CD4-positive, alpha-beta T cell treated with Interleukin-15 for 4 hours (primary cell): ENCODE data around the gene PPT2.
"Not testable (repeated sequence)": the region's sequence is repeated elsewhere in the genome, so short reads cannot be mapped to it uniquely, and the experiment has no call there.

Source experiments
- DNase-seq: peaks from one replicate; pipeline ENCODE4 v3.0.0-alpha.2; 2020; ENCODE audit warnings: low spot score

PPT2 gene

GRCh38 chr6:32189742-32190053 is 35.8 kb downstream of the PPT2 start:
- DNase-seq = no peak

GRCh38 chr6:32190054-32190851 is 36.3 kb downstream of the PPT2 start, which contains the start of gene PBX2:
Gene PBX2 (minus strand): TSS chr6:32190202. CDS start chr6:32189915, 287 bp downstream.
- DNase-seq = peak; percentile 84

GRCh38 chr6:32190911-32191677 is 37.2 kb downstream of the PPT2 start:
- DNase-seq = no peak

DNA sequence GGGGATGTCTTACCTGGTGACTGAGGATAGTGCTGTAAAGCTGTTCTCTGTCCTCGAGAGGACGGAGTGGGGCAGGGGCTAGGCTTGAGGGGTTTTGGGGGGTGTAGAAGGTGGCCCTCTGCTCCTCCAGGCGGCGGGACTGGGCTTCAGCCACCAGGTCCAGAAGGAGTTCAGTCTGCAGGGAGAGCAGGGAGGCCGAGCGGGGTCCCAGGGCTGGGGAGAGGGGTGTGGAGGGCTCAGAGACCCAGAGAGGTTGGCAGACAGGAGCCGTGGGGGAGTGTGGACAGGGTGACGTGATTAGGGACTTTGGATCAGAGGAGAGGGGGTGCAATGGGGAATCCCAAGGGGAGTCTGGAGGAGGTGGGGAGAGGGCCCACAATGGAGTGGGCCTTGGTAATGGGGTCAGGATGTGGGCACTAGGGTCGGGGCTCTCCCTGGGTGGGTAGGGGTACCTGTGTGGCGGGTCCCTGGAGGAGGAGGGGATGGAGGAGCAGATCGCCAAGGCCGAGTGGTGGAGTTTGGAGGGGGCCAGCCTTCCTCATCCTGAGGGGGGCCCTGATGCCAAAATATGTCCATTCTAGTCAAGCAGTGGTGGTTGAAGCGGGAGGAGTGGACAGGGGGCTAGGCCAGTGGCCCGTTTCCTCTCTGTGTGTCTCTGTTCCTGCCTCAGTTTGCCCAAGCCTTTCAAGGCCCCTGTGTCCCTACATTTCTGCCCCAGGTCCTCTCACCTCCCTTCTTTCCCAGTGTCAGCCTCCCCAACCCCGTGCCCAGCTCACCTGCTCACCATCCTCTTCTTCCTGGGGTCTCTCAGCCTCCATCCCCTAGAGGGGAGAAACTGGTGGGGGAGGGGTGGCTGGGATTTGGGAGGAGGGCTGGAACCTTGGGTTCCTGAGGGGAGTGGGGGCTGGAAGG is 38.0 kb downstream of the PPT2 start:
- no peak for DNase-seq

DNA sequence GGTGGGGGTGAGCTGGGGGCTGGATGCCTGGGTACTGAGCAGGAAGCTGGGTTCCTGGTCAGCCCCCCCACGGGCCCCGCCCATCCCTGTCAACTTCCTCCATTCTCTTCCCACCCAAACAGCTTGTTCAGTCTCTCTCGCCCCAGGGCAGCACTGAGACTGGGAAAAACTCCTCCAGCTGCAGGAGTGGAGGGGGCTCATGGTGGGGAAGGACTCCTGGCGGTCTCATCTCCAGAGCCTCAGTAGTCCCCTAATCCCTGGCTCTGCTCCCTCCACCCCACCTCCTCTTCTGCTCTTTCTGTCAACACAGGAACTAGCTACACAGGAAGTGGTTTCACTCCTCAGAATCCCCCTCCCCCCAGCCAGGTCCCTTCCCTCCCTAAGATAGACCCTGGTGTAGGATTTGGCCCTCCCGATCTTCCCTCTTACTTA is 38.7 kb downstream of the PPT2 start, which contains the start of gene GPSM3:
Gene GPSM3 (minus strand): TSS at position 36 of the 432 bp plus-strand sequence. CDS start 130 bp downstream, outside the sequence.
- DNase-seq = peak; percentile 55

- not testable (repeated sequence) for DNase-seq
Measured at GRCh38 chr6:32193096-32193495, 39.2 kb downstream of the PPT2 start.

DNA sequence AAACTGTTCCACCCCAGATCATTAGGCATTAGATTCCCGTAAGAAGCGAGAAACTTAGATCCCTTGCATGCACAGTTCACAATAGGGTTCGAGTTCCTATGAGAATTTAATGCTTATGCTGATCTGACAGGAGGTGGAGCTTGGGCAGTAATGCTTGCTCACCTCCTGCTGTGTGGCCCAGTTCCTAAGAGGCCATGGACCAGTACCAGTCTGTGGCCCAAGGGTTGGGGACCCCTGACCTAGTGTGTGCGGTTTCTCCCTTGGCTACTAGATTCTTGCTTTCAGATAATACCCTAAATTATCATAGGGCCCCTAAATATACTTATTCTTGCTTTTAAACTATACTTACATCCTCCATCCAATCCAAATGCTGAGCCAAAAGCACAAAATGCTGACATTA is 40.4 kb downstream of the PPT2 start:
- no peak for DNase-seq

GRCh38 chr6:32194825-32195651 is 41.1 kb downstream of the PPT2 start:
- peak; percentile 32 for DNase-seq

- DNase-seq = peak; percentile 100
Measured at GRCh38 chr6:32195652-32195901, 41.6 kb downstream of the PPT2 start.

GRCh38 chr6:32195902-32196681 is 42.2 kb downstream of the PPT2 start:
- DNase-seq = peak; percentile 45

DNA sequence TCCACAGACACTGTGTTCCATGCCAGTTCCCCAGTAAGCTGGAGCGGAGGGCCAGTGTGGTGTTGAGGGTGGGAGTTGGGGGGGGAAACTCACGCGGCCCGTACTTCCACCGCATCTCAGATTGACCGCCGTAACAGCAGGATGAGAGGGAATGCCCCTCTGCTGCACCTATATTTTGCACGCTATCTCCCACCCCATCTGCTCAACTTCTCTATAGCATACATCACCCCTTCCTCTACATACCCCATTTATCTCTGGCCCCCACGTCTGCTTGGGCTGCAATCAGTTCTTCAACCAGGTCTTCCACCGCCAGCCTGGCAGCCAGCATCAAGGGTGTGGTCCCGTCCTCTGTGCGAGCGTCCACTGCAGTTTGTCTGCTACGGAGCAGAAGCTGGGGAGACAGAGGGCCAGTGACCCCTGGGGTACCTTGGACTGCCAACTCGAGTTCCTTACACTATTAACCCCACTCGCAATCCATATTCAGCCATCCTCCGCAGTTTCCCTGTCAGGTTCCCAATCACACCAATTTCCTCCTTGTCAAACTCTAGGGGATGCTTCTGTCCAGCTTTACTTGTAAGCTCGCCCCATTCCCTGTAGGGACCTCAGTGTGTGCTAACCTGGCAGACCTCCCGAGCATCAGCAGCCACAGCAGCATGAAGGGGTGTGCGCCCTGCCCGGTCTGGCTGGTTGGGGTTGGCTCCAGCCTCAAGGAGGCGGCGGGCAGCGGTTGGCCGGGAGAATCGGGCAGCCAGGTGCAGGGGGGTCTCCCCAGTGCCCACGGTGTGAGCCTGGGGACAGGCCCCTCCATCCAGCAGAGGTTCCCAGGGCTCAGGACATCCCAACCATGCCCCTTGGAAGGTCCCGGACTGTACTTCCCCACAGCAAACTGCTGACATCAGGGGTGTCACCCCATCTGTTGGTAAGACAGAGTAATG is 43.0 kb downstream of the PPT2 start:
- DNase-seq = no peak

GRCh38 chr6:32198345-32198696 is 44.4 kb downstream of the PPT2 start:
- no peak for DNase-seq

DNA sequence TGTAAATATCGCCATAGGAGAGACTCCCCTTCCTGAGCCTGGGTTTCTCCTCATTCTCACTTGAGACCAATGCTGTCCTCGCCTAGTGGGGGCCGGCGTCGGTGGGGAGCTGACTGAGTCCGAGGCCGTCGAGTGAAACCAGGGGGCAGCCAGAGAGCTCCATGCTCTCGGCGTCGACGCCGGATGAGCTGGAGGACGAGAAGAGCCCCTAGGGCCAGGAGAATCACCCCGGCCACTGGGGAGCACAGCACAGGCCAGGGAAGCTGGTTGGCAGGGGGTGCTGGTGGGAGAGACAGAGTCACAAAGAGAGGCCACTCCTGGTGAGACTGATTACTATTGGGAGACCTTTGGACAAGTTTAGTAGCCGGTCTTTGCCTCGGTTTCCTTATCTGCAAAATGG is 44.9 kb downstream of the PPT2 start:
- DNase-seq = no peak

- no peak for DNase-seq
Measured at GRCh38 chr6:32200711-32201475, 47.0 kb downstream of the PPT2 start.

- DNase-seq = no peak
Measured at GRCh38 chr6:32202186-32202585, 48.2 kb downstream of the PPT2 start.

DNA sequence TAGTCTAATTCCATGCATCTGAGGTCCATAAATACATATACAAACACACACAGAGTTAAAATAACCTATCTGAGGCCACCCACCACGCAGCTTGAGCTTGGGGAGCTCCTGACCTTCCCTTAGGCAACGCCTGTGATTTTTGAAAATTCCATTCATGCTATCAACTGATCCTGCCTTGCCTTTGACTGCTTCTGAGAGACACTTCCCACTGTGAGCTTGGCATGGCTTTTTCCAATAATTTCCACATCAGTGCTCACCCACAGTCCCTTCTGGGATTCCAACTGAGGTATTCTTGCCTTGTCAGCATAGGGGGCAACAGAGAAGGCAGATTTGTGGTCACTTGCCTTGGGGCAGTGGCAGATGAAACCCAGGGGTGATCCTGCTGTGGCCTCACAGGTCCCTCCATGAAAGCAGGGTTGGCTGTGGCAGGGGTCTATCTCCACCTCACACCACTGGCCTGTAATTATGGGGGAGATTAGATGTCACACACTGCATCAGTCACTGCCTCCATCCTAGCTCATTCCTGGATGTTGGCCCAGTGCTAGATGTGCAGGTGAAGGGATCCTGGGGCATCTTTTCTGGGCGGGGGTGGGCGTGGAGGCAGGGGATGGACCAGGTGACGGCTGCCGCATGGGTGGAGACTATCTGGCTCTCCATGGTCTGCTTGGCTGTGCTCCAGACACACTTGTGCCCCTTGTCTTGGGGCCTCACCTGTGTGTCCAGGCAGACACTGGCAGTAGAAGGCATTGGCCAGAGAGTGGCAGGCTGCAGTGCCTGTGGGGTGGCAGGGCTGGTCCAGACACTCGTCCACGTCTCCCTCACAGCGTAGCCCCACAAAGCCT is 49.7 kb downstream of the PPT2 start:
- no peak for DNase-seq

- no peak for DNase-seq
Measured at GRCh38 chr6:32204268-32204715, 50.4 kb downstream of the PPT2 start.

GRCh38 chr6:32208996-32209395 is 55.1 kb downstream of the PPT2 start:
- no peak for DNase-seq
